HCT116 (cell line): ENCODE measurements around the gene C1QTNF3. TPM values are rescaled to one million over a fixed set of nuclear protein-coding genes. Genes with fewer than 3 reads are reported as not detected.

Experiments used
- ATAC-seq: fragments of 200-7000 bp; cut with Tn5 transposase; 2 replicates; pipeline ENCODE4 v1.9.1; 2020; ENCODE audit warnings: mild to moderate bottlenecking, moderate library complexity
- BruUV-seq: library from RNA; stranded (reverse); fragments of 400-500 nt; replicated peaks from 2 replicates; lab custom pipeline; 2021; lab: Mats Ljungman, UMichigan
- CTCF ChIA-PET: fragments of 300-600 bp; sonication (Branson Sonifier 250); formaldehyde crosslinking; loops from one replicate; lab custom pipeline; 2021; ENCODE audit warnings: antibody characterized with exemption; lab: Charles Lee
- POLR2A ChIA-PET: fragments of 300-600, 350-600 bp; sonication (Branson Sonifier 250); formaldehyde crosslinking; loops from one replicate; lab custom pipeline; 2021; ENCODE audit warnings: antibody characterized with exemption; lab: Charles Lee
- RAD21 ChIA-PET, 2 experiments: fragments of 300-600 bp; sonication (Branson Sonifier 250); formaldehyde crosslinking; loops; one replicate each; lab custom pipeline; 2023; ENCODE audit warnings: low total read pairs in 2 of 2; ENCODE audit not compliant: uncharacterized antibody in 2 of 2, unreplicated experiment in 2 of 2, low non-redundant PET in 1 of 2; lab: Charles Lee
- DNase-seq: peaks from one replicate; pipeline ENCODE4 v3.0.0-alpha.2; 2010; ENCODE audit warnings: low read depth, low spot score
- H2AFZ ChIP-seq: fragments of 200-600 bp; shearing (Covaris generic), sonication (generic); 2 replicates; pipeline ENCODE4 v1.6.1; 2017; ENCODE audit warnings: low read depth, mixed run types, mixed read lengths, antibody characterized with exemption, low read length; ENCODE audit not compliant: poor library complexity, severe bottlenecking
- H3K27ac ChIP-seq: 2 replicates; pipeline ENCODE4 v1.5.1; 2012; ENCODE audit warnings: low read depth, low read length
- H3K27me3 ChIP-seq: fragments of 200-600 bp; sonication (generic); 2 replicates; pipeline ENCODE4 v1.6.1; 2016; ENCODE audit warnings: mixed run types, low read length, mixed read lengths; ENCODE audit not compliant: insufficient read depth
- H3K36me3 ChIP-seq, 2 experiments: fragments of 200-500 bp in 1 of 2; fragments of 200-600 bp in 1 of 2; sonication (Bioruptor generic) in 1 of 2; sonication (generic) in 1 of 2; 2 replicates each; pipeline versions ENCODE4 v1.5.1 to v1.6.1; 2014 to 2016; ENCODE audit warnings: low read length in 2 of 2, inconsistent platforms in 1 of 2, mixed read lengths in 1 of 2, mixed run types in 1 of 2; ENCODE audit not compliant: insufficient read depth in 2 of 2, control insufficient read depth in 1 of 2
- H3K4me1 ChIP-seq, 2 experiments: fragments of 200-600 bp in 1 of 2; sonication (generic) in 1 of 2; 2 replicates each; pipeline versions ENCODE4 v1.5.1 to v1.6.1; 2012 to 2017; ENCODE audit warnings: low read length in 2 of 2, inconsistent platforms in 1 of 2, mild to moderate bottlenecking in 1 of 2, mixed read lengths in 1 of 2, mixed run types in 1 of 2, moderate library complexity in 1 of 2; ENCODE audit not compliant: insufficient read depth in 2 of 2, control insufficient read depth in 1 of 2
- H3K4me2 ChIP-seq: fragments of 200-600 bp; sonication (generic); 2 replicates; pipeline ENCODE4 v1.6.1; 2017; ENCODE audit warnings: mixed run types, low read length, mixed read lengths
- H3K4me3 ChIP-seq, 2 experiments: fragments of 200-600 bp in 1 of 2; sonication (generic) in 1 of 2; replicated peaks in 1 of 2; 2 replicates each; pipeline ENCODE4 v1.5.1; 2011 to 2016; ENCODE audit warnings: low read length in 2 of 2, control low read depth in 1 of 2, low read depth in 1 of 2, mild to moderate bottlenecking in 1 of 2, mixed read lengths in 1 of 2, mixed run types in 1 of 2
- H3K79me2 ChIP-seq: fragments of 200-600 bp; sonication (generic); 2 replicates; pipeline ENCODE4 v1.6.1; 2017; ENCODE audit warnings: mild to moderate bottlenecking, mixed run types, low read length, moderate library complexity, mixed read lengths; ENCODE audit not compliant: insufficient read depth
- H3K9ac ChIP-seq: fragments of 200-600 bp; sonication (generic); 2 replicates; pipeline ENCODE4 v1.6.1; 2016; ENCODE audit warnings: low read length, mixed read lengths
- H3K9me2 ChIP-seq: fragments of 200-600 bp; sonication (generic), shearing (Covaris generic); 2 replicates; pipeline ENCODE4 v1.6.1; 2017; ENCODE audit warnings: mixed run types, mild to moderate bottlenecking, moderate library complexity; ENCODE audit not compliant: insufficient read depth
- H3K9me3 ChIP-seq, 2 experiments: fragments of 200-500 bp in 1 of 2; fragments of 200-600 bp in 1 of 2; sonication (Bioruptor generic) in 1 of 2; sonication (generic) in 1 of 2; 2 replicates each; pipeline ENCODE4 v1.6.1; 2014 to 2017; ENCODE audit warnings: low read length in 2 of 2, mixed read lengths in 2 of 2, inconsistent platforms in 1 of 2, low read depth in 1 of 2, mild to moderate bottlenecking in 1 of 2, mixed run types in 1 of 2, moderate library complexity in 1 of 2; ENCODE audit not compliant: control insufficient read depth in 1 of 2, insufficient read depth in 1 of 2
- H4K20me1 ChIP-seq: fragments of 200-600 bp; sonication (generic), shearing (Covaris generic); 2 replicates; pipeline ENCODE4 v1.6.1; 2017; ENCODE audit warnings: mixed run types, mild to moderate bottlenecking, moderate library complexity; ENCODE audit not compliant: insufficient read depth
- ATF3 ChIP-seq: IDR thresholded peaks from 2 replicates; pipeline ENCODE4 v1.6.1; 2012
- CEBPB ChIP-seq: IDR thresholded peaks from 2 replicates; pipeline ENCODE4 v1.6.1; 2012; ENCODE audit warnings: low read depth
- EGR1 ChIP-seq: IDR thresholded peaks from 2 replicates; pipeline ENCODE4 v1.6.1; 2012; ENCODE audit warnings: low read depth
- EZH2 ChIP-seq: fragments of 200-600 bp; sonication (generic); IDR thresholded peaks from 2 replicates; pipeline ENCODE4 v1.6.1; 2017; ENCODE audit warnings: antibody characterized with exemption, mixed run types
- EZH2phosphoT487 ChIP-seq: fragments of 200-600 bp; IDR thresholded peaks from 2 replicates; pipeline ENCODE4 v1.6.1; 2018; ENCODE audit warnings: antibody characterized with exemption, borderline replicate concordance
- MAX ChIP-seq: IDR thresholded peaks from 2 replicates; pipeline ENCODE4 v1.6.1; 2012
- RAD21 ChIP-seq: IDR thresholded peaks from 2 replicates; pipeline ENCODE4 v1.6.1; 2012; ENCODE audit warnings: low read depth, mild to moderate bottlenecking
- ZFX ChIP-seq: fragments of 450-650 bp; IDR thresholded peaks from 2 replicates; pipeline ENCODE4 v1.6.1; 2017
- intact Hi-C: fragments of 100-400 bp; cut with micrococcal nuclease; formaldehyde crosslinking; loops from 2 replicates; pipeline ENCODE4 v1.10.0; 2022
- total RNA-seq: library from RNA; stranded (reverse); gene quantifications from one replicate; pipeline ENCODE4 v1.2.1, GENCODE V29; 2021; ENCODE audit not compliant: unreplicated experiment
- TF ChIP-seq, protein P1 (sequence below): IDR thresholded peaks from 2 replicates; pipeline ENCODE4 v1.6.1; 2012; ENCODE audit warnings: low read depth
- TF ChIP-seq, protein P2 (sequence below), 3 experiments: fragments of 200-600 bp in 1 of 3; sonication (generic) in 1 of 3; IDR thresholded peaks in 2 of 3; conservative IDR thresholded peaks in 1 of 3; 2 replicates each; pipeline ENCODE4 v1.5.1; 2012 to 2017; ENCODE audit warnings: low read depth in 2 of 3, low read length in 2 of 3, antibody characterized with exemption in 1 of 3, borderline replicate concordance in 1 of 3, control low read depth in 1 of 3, mild to moderate bottlenecking in 1 of 3, mixed read lengths in 1 of 3, mixed run types in 1 of 3, moderate library complexity in 1 of 3; ENCODE audit not compliant: insufficient read depth in 1 of 3

C1QTNF3 gene
- total RNA-seq, 1 experiment from 2014 or later, result 2.6 TPM

DNA sequence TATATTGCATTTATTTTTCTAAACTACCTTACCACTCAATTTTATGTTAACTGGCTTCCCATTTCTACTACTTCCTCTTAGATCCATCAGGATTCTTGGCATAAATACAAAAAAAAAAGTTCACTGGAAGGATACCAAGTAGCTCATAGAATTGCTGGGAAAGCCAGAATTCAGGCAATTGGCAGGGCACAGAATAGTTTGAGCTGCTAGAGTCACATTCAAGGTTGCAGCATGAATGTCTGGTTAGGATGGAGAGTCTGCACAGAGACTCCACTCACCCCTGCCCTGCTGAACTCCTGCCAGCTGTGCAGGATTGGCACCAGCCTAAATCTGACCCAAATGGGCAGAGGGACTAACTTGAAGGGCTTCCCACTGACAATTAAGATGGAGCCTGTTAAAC, 30.2 kb downstream of the C1QTNF3 start:
- DNase-seq (no peak), ATAC-seq (no peak)
- H3K4me2 ChIP-seq, result no peak overlapping the region
- H3K36me3 ChIP-seq, result no peaks in the 10 kb centered on the region
- H3K9me2 ChIP-seq, result no peaks in the 10 kb centered on the region
- no peak overlapping the region for H3K27ac ChIP-seq
- no peaks in the 10 kb centered on the region for H3K27me3 ChIP-seq
- no peaks in the 10 kb centered on the region for H4K20me1 ChIP-seq
- H3K79me2 ChIP-seq, result no peaks in the 10 kb centered on the region
- H3K4me1 ChIP-seq, result peaks cover 0 to 4% of the 10 kb centered on the region in 2 experiments; a peak in 2 of 4 replicates
- H3K9ac ChIP-seq, result no peak overlapping the region
- no peaks in the 10 kb centered on the region for H3K9me3 ChIP-seq
- no peak overlapping the region for H2AFZ ChIP-seq
- no peak overlapping the region for H3K4me3 ChIP-seq
- RAD21 ChIA-PET, result no interaction called here
- no TSS peak for BruUV-seq
- POLR2A ChIA-PET, result no interaction called here
- TF ChIP-seq, protein P1, sequence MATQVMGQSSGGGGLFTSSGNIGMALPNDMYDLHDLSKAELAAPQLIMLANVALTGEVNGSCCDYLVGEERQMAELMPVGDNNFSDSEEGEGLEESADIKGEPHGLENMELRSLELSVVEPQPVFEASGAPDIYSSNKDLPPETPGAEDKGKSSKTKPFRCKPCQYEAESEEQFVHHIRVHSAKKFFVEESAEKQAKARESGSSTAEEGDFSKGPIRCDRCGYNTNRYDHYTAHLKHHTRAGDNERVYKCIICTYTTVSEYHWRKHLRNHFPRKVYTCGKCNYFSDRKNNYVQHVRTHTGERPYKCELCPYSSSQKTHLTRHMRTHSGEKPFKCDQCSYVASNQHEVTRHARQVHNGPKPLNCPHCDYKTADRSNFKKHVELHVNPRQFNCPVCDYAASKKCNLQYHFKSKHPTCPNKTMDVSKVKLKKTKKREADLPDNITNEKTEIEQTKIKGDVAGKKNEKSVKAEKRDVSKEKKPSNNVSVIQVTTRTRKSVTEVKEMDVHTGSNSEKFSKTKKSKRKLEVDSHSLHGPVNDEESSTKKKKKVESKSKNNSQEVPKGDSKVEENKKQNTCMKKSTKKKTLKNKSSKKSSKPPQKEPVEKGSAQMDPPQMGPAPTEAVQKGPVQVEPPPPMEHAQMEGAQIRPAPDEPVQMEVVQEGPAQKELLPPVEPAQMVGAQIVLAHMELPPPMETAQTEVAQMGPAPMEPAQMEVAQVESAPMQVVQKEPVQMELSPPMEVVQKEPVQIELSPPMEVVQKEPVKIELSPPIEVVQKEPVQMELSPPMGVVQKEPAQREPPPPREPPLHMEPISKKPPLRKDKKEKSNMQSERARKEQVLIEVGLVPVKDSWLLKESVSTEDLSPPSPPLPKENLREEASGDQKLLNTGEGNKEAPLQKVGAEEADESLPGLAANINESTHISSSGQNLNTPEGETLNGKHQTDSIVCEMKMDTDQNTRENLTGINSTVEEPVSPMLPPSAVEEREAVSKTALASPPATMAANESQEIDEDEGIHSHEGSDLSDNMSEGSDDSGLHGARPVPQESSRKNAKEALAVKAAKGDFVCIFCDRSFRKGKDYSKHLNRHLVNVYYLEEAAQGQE, result no peak
- intact Hi-C loops, result no loop called here
- CTCF ChIA-PET, result no interaction called here

GRCh38 chr5:34011536-34011935, 31.5 kb downstream of the C1QTNF3 start:
- Histone ChIP-seq H2AFZ (no peak overlapping the region), H3K9ac (no peak overlapping the region), H3K79me2 (no peaks in the 10 kb centered on the region), H4K20me1 (no peaks in the 10 kb centered on the region), H3K4me3 (no peak overlapping the region), H3K4me1 (peaks cover 6% of the 10 kb centered on the region in 2 experiments; a peak in 2 of 4 replicates), H3K9me3 (no peaks in the 10 kb centered on the region), H3K9me2 (no peaks in the 10 kb centered on the region), H3K36me3 (no peaks in the 10 kb centered on the region), H3K4me2 (no peak overlapping the region), H3K27me3 (no peaks in the 10 kb centered on the region), H3K27ac (no peak overlapping the region)
- intact Hi-C loops, result no loop called here
- ATAC-seq (no peak), DNase-seq (no peak)
- no TSS peak for BruUV-seq
- ChIA-PET RAD21 (no interaction called here), POLR2A (no interaction called here), CTCF (no interaction called here)
- TF ChIP-seq CEBPB, result no peak
- no peak for TF ChIP-seq RAD21
- no peak for TF ChIP-seq ATF3
- TF ChIP-seq EZH2, result no peak
- no peak for TF ChIP-seq EGR1
- no peak for TF ChIP-seq MAX
- TF ChIP-seq, protein P2, sequence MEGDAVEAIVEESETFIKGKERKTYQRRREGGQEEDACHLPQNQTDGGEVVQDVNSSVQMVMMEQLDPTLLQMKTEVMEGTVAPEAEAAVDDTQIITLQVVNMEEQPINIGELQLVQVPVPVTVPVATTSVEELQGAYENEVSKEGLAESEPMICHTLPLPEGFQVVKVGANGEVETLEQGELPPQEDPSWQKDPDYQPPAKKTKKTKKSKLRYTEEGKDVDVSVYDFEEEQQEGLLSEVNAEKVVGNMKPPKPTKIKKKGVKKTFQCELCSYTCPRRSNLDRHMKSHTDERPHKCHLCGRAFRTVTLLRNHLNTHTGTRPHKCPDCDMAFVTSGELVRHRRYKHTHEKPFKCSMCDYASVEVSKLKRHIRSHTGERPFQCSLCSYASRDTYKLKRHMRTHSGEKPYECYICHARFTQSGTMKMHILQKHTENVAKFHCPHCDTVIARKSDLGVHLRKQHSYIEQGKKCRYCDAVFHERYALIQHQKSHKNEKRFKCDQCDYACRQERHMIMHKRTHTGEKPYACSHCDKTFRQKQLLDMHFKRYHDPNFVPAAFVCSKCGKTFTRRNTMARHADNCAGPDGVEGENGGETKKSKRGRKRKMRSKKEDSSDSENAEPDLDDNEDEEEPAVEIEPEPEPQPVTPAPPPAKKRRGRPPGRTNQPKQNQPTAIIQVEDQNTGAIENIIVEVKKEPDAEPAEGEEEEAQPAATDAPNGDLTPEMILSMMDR (IDR thresholded peaks at IDR 0.05 in 2 of 3, conservative IDR thresholded peaks at IDR 0.05 in 1 of 3; ENCODE audit: borderline replicate concordance in 1 of 3, insufficient read depth in 1 of 3, low read depth in 2 of 3, low read length in 2 of 3), result no peak
- no peak for TF ChIP-seq ZFX
- no peak for TF ChIP-seq EZH2phosphoT487
